Adrenal gland (tissue), 5 donors: ENCODE measurements around the gene MARS1.

Experiments
- CTCF ChIP-seq, 6 experiments: fragments of 450-650 bp in 4 of 6; fragments of 200-600 bp in 2 of 6; sonication (generic) in 1 of 6; IDR thresholded peaks; 1 replicate in 5 of 6; 2 replicates in 1 of 6; pipeline versions ENCODE4 v1.5.1 to v1.8.0; 2016 to 2021; ENCODE audit warnings: antibody characterized with exemption in 6 of 6, mild to moderate bottlenecking in 2 of 6, moderate library complexity in 1 of 6
- POLR2A ChIP-seq, 2 donors: fragments of 450-650 bp; IDR thresholded peaks; one replicate each; pipeline ENCODE4 v1.6.1; 2017; ENCODE audit warnings: antibody characterized with exemption in 2 of 2, mild to moderate bottlenecking in 2 of 2, moderate library complexity in 1 of 2
- donor health status: DM: no; HTN: no; CAD: no.

- peak in 2 of 6 experiments; percentile 14 for TF ChIP-seq CTCF (IDR thresholded peaks at IDR 0.05)
- no peak for TF ChIP-seq POLR2A (IDR thresholded peaks at IDR 0.05)
Measured at GRCh38 chr12:57476162-57476992, 11.5 kb upstream of the MARS1 start.
